ENCODE measurements around the gene TYW1.
A peak's percentile ranks its signal among the peaks of the same experiment; 100 is the strongest.

Gene TYW1

GRCh38 chr7:66996444-66997191 lies at the start of gene TYW1:
Gene TYW1, plus strand, starts transcription at chr7:66996833. Its CDS starts 146 bp downstream, at chr7:66996979.
- H3K4me3 ChIP-seq (ENCODE audit: low read depth, low read length), result peak within 1 kb of the TSS; percentile 84
- DNase-seq (ENCODE audit: low read depth), result peak; percentile 93

DNA sequence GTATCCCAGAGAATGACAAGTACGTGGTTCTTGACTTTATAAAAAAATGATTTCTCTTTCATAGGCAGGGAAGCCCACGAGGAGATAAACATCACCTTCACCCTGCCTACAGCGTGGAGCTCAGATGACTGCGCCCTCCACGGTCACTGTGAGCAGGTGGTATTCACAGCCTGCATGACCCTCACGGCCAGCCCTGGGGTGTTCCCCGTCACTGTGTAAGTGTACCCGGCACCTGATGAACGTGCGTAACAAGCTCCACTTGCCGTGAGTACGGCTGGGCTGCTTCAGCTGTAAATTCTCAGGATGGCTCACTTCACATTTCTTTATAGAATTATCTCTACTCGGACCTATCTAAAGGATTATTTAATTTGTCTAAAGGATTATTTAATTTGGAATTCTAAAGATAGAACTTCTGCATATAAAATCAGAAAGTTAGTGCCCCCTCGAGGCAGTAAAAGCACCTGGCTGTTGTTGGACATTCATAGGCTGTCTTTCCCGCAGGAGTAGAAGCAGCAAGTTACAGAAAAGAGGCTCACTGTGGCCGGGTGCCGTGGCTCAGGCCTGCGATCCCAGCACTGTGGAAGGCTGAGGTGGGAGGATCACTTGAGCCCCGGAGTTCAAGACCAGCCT lies 48.0 kb upstream of the TYW1 start:
- no peak overlapping the region for H3K4me3 ChIP-seq (ENCODE audit: low read depth, low read length)
- TF ChIP-seq, protein P1, sequence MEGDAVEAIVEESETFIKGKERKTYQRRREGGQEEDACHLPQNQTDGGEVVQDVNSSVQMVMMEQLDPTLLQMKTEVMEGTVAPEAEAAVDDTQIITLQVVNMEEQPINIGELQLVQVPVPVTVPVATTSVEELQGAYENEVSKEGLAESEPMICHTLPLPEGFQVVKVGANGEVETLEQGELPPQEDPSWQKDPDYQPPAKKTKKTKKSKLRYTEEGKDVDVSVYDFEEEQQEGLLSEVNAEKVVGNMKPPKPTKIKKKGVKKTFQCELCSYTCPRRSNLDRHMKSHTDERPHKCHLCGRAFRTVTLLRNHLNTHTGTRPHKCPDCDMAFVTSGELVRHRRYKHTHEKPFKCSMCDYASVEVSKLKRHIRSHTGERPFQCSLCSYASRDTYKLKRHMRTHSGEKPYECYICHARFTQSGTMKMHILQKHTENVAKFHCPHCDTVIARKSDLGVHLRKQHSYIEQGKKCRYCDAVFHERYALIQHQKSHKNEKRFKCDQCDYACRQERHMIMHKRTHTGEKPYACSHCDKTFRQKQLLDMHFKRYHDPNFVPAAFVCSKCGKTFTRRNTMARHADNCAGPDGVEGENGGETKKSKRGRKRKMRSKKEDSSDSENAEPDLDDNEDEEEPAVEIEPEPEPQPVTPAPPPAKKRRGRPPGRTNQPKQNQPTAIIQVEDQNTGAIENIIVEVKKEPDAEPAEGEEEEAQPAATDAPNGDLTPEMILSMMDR (IDR thresholded peaks at IDR 0.05; ENCODE audit: control insufficient read depth, extremely low read depth, insufficient read depth), result peak; percentile 32; the same call in 1 of the 2 replicates
- no peak for DNase-seq (ENCODE audit: low read depth)

DNA sequence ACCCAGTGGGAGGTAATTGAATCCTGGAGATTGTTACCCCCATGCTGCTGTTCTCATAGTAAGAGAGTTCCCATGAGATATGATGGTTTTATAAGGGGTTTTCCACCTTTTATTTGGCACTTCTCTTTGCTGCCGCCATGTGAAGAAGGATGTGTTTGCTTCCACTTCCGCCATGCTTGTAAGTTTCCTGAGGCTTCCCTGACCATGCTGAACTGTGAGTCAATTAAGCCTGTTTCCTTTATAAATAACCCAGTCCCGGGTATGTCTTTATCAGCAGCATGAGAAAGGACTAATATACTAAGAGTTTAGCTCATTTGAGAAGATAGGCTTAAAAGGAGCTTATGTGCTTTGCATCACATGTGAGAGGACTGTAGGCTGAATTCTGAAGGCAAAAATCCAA lies 46.3 kb upstream of the TYW1 start:
- no peak for DNase-seq (ENCODE audit: low read depth)
- TF ChIP-seq, protein P1 (IDR thresholded peaks at IDR 0.05; ENCODE audit: control insufficient read depth, extremely low read depth, insufficient read depth), result no peak
- H3K4me3 ChIP-seq (ENCODE audit: low read depth, low read length), result no peak overlapping the region

DNA sequence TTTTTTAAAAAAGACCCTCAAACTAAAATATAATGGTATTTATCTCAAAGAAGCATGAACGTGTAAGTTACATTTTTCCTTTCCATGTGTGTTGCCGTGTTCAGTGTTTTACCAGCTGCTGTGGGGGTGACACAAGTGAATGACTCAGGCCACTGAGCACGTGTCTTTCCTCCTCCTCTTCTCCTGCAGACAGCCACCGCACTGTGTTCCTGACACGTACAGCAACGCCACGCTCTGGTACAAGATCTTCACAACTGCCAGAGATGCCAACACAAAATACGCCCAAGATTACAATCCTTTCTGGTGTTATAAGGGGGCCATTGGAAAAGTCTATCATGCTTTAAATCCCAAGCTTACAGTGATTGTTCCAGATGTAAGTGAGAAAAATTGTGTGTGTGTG lies 45.9 kb upstream of the TYW1 start:
- no peak for DNase-seq (ENCODE audit: low read depth)

GRCh38 chr7:66952343-66953043 lies 44.1 kb upstream of the TYW1 start:
- H3K4me3 ChIP-seq (ENCODE audit: low read depth, low read length), result no peak overlapping the region
- TF ChIP-seq, protein P1 (IDR thresholded peaks at IDR 0.05; ENCODE audit: control insufficient read depth, extremely low read depth, insufficient read depth), result no peak
- no peak for DNase-seq (ENCODE audit: low read depth)

More for the DNA sequence above, 45.9 kb upstream of the TYW1 start:
- no peak overlapping the region for H3K4me3 ChIP-seq (ENCODE audit: low read depth, low read length)
- TF ChIP-seq, protein P1 (IDR thresholded peaks at IDR 0.05; ENCODE audit: control insufficient read depth, extremely low read depth, insufficient read depth), result no peak

DNA sequence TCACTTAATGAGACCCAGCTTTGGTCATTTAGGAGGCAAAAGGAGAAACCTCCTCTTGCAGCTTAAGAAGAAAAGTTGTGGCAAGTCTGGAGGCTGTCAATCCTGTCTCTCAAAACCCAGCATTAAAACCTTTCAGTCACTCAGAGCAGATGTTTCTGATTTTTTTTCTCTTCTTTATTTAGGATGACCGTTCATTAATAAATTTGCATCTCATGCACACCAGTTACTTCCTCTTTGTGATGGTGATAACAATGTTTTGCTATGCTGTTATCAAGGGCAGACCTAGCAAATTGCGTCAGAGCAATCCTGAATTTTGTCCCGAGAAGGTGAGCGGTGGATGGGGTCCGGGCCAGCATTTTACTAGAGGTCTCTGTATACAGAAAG lies 43.6 kb upstream of the TYW1 start:
- no peak for DNase-seq (ENCODE audit: low read depth)
- TF ChIP-seq, protein P1 (IDR thresholded peaks at IDR 0.05; ENCODE audit: control insufficient read depth, extremely low read depth, insufficient read depth), result no peak

DNA sequence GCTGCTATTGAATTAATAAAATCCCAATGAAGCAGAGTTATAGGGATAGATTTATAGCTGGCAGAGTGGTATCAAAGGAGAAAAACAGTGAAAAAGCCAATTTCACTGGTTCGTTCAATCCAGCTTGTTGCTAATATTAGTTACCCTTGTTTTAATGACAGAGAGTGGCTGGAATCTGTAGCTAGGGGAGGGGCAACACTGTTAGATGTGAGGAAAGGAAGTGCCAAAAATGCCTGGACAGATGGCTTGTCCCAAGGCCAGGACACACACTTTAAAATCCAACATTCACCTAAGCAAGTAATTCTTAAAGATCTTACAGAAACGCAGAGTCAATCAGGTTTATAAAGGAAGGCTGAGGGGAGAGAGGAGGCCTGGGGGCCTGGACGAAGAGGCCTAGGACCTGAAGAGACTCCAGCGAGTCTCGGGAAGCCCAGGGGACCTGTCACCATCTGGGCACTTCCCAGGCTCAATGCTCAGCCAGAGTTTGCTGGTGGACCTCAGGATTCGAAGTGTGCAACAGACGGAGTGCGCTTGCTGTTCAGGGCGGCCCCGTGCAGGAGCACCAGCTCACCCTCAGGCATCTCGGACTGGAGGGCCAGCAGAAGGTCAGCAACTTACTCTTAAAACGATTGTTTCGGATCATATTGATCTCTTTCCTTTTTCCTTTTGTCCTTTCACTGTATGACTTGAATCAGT lies 38.9 kb upstream of the TYW1 start:
- TF ChIP-seq, protein P1 (IDR thresholded peaks at IDR 0.05; ENCODE audit: control insufficient read depth, extremely low read depth, insufficient read depth), result no peak
- DNase-seq (ENCODE audit: low read depth), result no peak
- no peak overlapping the region for H3K4me3 ChIP-seq (ENCODE audit: low read depth, low read length)

More for the DNA sequence above, 43.6 kb upstream of the TYW1 start:
- H3K4me3 ChIP-seq (ENCODE audit: low read depth, low read length), result no peak overlapping the region
